B cell (primary cell): Measurements from ENCODE around the gene LMNB1. TPM values are rescaled to one million over a fixed set of nuclear protein-coding genes. Genes with fewer than 3 reads are reported as not detected.

Source experiments
- ATAC-seq: fragments of 200-7000 bp; cut with Tn5 transposase; one replicate; pipeline ENCODE4 v1.10.0; 2021; ENCODE audit warnings: low read depth, mild to moderate bottlenecking, moderate number of reproducible peaks, moderate library complexity
- CTCF ChIA-PET: fragments of 350-600 bp; sonication (Branson Sonifier 250); formaldehyde crosslinking; loops from one replicate; lab custom pipeline; 2021; ENCODE audit warnings: antibody characterized with exemption, inconsistent platforms; lab: Charles Lee
- POLR2A ChIA-PET: fragments of 350-600 bp; sonication (Branson Sonifier 250); formaldehyde crosslinking; loops from one replicate; lab custom pipeline; 2021; ENCODE audit warnings: antibody characterized with exemption; lab: Charles Lee
- DNase-seq: peaks from one replicate; pipeline ENCODE4 v3.0.0; 2013
- H2AFZ ChIP-seq: 2 replicates; pipeline ENCODE4 v1.6.1; 2012; ENCODE audit warnings: mild to moderate bottlenecking, low read depth, low read length; ENCODE audit not compliant: insufficient read depth, poor library complexity, severe bottlenecking
- H3K27ac ChIP-seq, 2 donors: 1 replicate in 1 of 2; 2 replicates in 1 of 2; pipeline ENCODE4 v1.5.1; 2012 to 2013; ENCODE audit warnings: low read length in 2 of 2, mild to moderate bottlenecking in 2 of 2, moderate library complexity in 1 of 2
- H3K27me3 ChIP-seq, 4 experiments: fragments of 200-600 bp in 1 of 4; sonication (generic) in 1 of 4; replicated peaks in 1 of 4; 1 replicate in 2 of 4; 2 replicates in 2 of 4; pipeline versions ENCODE4 v1.6.1 to v1.7.0; 2013 to 2016; ENCODE audit warnings: low read length in 3 of 4, mild to moderate bottlenecking in 2 of 4, mixed read lengths in 1 of 4, moderate library complexity in 1 of 4; ENCODE audit not compliant: insufficient read depth in 4 of 4, control insufficient read depth in 3 of 4; ENCODE audit errors: control extremely low read depth in 1 of 4
- H3K36me3 ChIP-seq, 2 experiments: replicated peaks in 1 of 2; 1 replicate in 1 of 2; 2 replicates in 1 of 2; pipeline versions ENCODE4 v1.6.1 to v1.7.1; 2013; ENCODE audit warnings: low read length in 1 of 2; ENCODE audit not compliant: insufficient read depth in 2 of 2, control insufficient read depth in 1 of 2; ENCODE audit errors: control extremely low read depth in 1 of 2, extremely low read depth in 1 of 2
- H3K4me1 ChIP-seq, 2 donors: fragments of 200-600 bp in 1 of 2; sonication (generic) in 1 of 2; 1 replicate in 1 of 2; 2 replicates in 1 of 2; pipeline versions ENCODE4 v1.5.1 to v1.6.1; 2013 to 2017; ENCODE audit warnings: low read length in 2 of 2; ENCODE audit not compliant: control insufficient read depth in 2 of 2, insufficient read depth in 2 of 2
- H3K4me2 ChIP-seq: replicated peaks from 2 replicates; pipeline ENCODE3; 2012; ENCODE audit warnings: mild to moderate bottlenecking, low read depth, low read length; ENCODE audit not compliant: poor library complexity, severe bottlenecking
- H3K4me3 ChIP-seq, 5 experiments: fragments of 200-600 bp in 1 of 5; sonication (generic) in 1 of 5; 1 replicate in 3 of 5; 2 replicates in 2 of 5; pipeline versions ENCODE4 v1.5.1 to v1.7.0; 2011 to 2016; ENCODE audit warnings: low read length in 4 of 5, mild to moderate bottlenecking in 4 of 5, low read depth in 2 of 5, control low read depth in 1 of 5, moderate library complexity in 1 of 5; ENCODE audit not compliant: insufficient read depth in 1 of 5; ENCODE audit errors: control extremely low read depth in 1 of 5, extremely low read depth in 1 of 5
- H3K79me2 ChIP-seq: fragments of 200-600 bp; sonication (generic); one replicate; pipeline ENCODE4 v1.6.0; 2016; ENCODE audit warnings: low read length; ENCODE audit not compliant: control insufficient read depth, insufficient read depth
- H3K9ac ChIP-seq: fragments of 200-600 bp; sonication (generic); 2 replicates; pipeline ENCODE4 v1.6.1; 2017; ENCODE audit warnings: mild to moderate bottlenecking, low read length, moderate library complexity
- H3K9me3 ChIP-seq, 3 donors: one replicate each; pipeline versions ENCODE4 v1.6.1 to v1.7.1; 2013; ENCODE audit warnings: low read length in 2 of 3; ENCODE audit not compliant: control insufficient read depth in 2 of 3, insufficient read depth in 1 of 3; ENCODE audit errors: control extremely low read depth in 1 of 3
- H4K20me1 ChIP-seq: 2 replicates; pipeline ENCODE4 v1.6.0; 2012; ENCODE audit warnings: mild to moderate bottlenecking, low read length; ENCODE audit not compliant: insufficient read depth, control insufficient read depth, poor library complexity, severe bottlenecking
- H3K27ac Mint-ChIP-seq: one replicate; pipeline ENCODE4 v1.8.0; 2021; ENCODE audit warnings: mixed read lengths
- H3K27me3 Mint-ChIP-seq: one replicate; pipeline ENCODE4 v1.8.0; 2021; ENCODE audit warnings: mixed read lengths
- H3K4me1 Mint-ChIP-seq: one replicate; pipeline ENCODE4 v1.8.0; 2021; ENCODE audit warnings: mixed read lengths
- H3K4me3 Mint-ChIP-seq: one replicate; pipeline ENCODE4 v1.8.0; 2021; ENCODE audit warnings: mixed read lengths
- H3K9me3 Mint-ChIP-seq: one replicate; pipeline ENCODE4 v1.8.0; 2022; ENCODE audit warnings: mixed read lengths; ENCODE audit not compliant: insufficient read depth
- EZH2 ChIP-seq: IDR thresholded peaks from 2 replicates; pipeline ENCODE4 v1.6.1; 2012; ENCODE audit warnings: borderline replicate concordance, low read depth, mild to moderate bottlenecking, moderate library complexity, low read length; ENCODE audit not compliant: insufficient read depth, poor library complexity, severe bottlenecking
- WGBS: methylation state at CpG from one replicate; pipeline ENCODE4 v1.1.5; 2013; ENCODE audit warnings: missing lambda C conversion rate; ENCODE audit not compliant: insufficient coverage; 5-methylcytosine and 5-hydroxymethylcytosine counted together
- intact Hi-C: fragments of 100-400 bp; cut with micrococcal nuclease; formaldehyde crosslinking; loops from one replicate; pipeline ENCODE4 v1.10.0; 2022
- polyA plus RNA-seq: library from polyadenylated mRNA; depleted of rRNA; stranded (reverse); fragments of >200 nt; gene quantifications from 2 replicates; pipeline ENCODE4 v1.2.3, GENCODE V29; 2012
- total RNA-seq, 2 donors: library from RNA; stranded (reverse); fragments of 120-200 nt in 1 of 2; gene quantifications; 1 replicate in 1 of 2; 2 replicates in 1 of 2; pipeline versions ENCODE4 v1.2.3 to v1.2.4, GENCODE V29; 2013 to 2022
- TF ChIP-seq, protein P1 (sequence below): fragments of 200-600 bp; IDR thresholded peaks from one replicate; pipeline ENCODE4 v1.8.0; 2022; ENCODE audit warnings: antibody characterized with exemption, mild to moderate bottlenecking

The LMNB1 gene
- total and polyA plus RNA-seq, 2 donors (not counting 1 experiment from before 2014, with no cell fraction given) = 10.5 to 25.1 TPM

DNA sequence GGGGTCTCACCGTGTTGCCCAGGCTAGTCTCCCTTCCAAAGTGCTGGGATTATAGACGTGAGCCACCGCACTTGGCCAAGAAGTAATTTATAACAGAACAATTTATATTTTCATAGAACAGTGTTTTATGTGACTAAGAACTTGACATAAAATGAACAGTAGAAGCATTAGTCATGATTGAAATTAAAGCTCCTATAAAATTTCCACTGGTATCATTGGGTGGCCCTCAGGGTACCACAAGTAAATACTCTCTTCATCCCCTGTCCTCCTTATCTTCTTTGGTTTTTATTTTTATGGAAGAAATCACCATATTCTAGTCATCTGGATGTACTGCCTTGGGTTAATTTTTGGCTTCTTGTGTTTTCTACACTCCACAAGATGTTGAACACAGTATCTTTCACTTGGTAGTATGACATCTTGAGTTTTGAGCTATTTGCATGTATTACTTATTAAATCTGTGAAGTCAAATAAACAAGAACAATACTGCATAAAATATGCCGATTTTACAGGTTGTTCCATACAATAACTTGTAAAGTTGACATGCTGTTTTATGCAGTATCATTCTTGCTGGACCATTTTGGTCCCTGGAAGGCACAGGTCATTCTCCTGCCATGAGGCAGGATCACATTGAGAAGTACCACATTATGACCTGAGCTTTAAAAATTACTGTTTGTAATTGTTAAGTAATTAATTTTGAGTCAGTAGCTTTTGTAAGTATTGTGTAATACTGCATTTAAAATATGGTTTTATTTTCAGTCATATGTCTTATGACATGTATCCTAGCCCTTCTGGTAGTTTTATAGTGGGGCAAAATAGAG is 24.4 kb downstream of the LMNB1 start:
- CTCF ChIA-PET = interaction anchor here (0.7 to 8.2 kb wide), 11 partner anchors 11 to 254 kb away, joined by 3 to 91 read pairs (median 6); partner anchors contain the start of genes LMNB1 and PHAX
- TF ChIP-seq EZH2 = no peak
- TF ChIP-seq, protein P1, sequence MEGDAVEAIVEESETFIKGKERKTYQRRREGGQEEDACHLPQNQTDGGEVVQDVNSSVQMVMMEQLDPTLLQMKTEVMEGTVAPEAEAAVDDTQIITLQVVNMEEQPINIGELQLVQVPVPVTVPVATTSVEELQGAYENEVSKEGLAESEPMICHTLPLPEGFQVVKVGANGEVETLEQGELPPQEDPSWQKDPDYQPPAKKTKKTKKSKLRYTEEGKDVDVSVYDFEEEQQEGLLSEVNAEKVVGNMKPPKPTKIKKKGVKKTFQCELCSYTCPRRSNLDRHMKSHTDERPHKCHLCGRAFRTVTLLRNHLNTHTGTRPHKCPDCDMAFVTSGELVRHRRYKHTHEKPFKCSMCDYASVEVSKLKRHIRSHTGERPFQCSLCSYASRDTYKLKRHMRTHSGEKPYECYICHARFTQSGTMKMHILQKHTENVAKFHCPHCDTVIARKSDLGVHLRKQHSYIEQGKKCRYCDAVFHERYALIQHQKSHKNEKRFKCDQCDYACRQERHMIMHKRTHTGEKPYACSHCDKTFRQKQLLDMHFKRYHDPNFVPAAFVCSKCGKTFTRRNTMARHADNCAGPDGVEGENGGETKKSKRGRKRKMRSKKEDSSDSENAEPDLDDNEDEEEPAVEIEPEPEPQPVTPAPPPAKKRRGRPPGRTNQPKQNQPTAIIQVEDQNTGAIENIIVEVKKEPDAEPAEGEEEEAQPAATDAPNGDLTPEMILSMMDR = no peak
- H2AFZ ChIP-seq = no peak overlapping the region
- H4K20me1 ChIP-seq = peaks cover 5% of the 10 kb centered on the region
- H3K79me2 ChIP-seq = peaks cover 78% of the 10 kb centered on the region
- H3K9me3 Mint-ChIP-seq = no peaks in the 10 kb centered on the region
- no peak for ATAC-seq
- H3K9ac ChIP-seq = no peak overlapping the region
- POLR2A ChIA-PET = interaction anchor here (0.6 to 1.4 kb wide), 2 partner anchors 23 to 98 kb away, joined by 3 read pairs; no protein-coding TSS in a partner anchor
- H3K4me2 ChIP-seq = no peak overlapping the region
- H3K9me3 ChIP-seq = peaks cover 0 to 4% (median 0%) of the 10 kb centered on the region in 3 donors
- peaks cover 0 to 10% of the 10 kb centered on the region in 2 experiments for H3K36me3 ChIP-seq
- H3K27me3 ChIP-seq = no peaks in the 10 kb centered on the region
- H3K27ac Mint-ChIP-seq = no peak overlapping the region
- H3K27ac ChIP-seq = no peak overlapping the region
- no peak overlapping the region for H3K4me3 Mint-ChIP-seq
- no peak overlapping the region for H3K4me3 ChIP-seq
- H3K4me1 ChIP-seq = peaks cover 0 to 3% of the 10 kb centered on the region in 2 donors
- H3K27me3 Mint-ChIP-seq = no peaks in the 10 kb centered on the region
- DNase-seq = no peak
- intact Hi-C loops = loop anchor here (5.0 to 10.0 kb wide), 2 partner anchors 464 to 513 kb away; no protein-coding TSS in a partner anchor
- peaks cover 33% of the 10 kb centered on the region for H3K4me1 Mint-ChIP-seq
- no CpG with 5 or more reads among the region's 4 CpGs for WGBS

DNA sequence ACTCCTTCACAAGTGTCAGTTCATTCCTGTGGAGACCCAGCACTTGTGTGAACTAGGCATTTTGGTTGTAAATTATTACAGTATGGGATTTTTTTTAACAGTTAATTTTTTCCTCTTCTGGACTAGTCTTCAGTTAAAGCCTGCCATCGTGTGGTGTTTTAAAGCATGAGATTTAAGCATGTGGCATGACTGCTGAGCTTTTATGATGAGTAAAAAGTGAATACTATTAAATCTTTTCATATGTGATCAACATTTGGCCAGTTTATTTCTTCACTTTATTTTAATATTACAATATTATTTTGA is 25.0 kb downstream of the LMNB1 start:
- no peak for ATAC-seq
- no CpG with 5 or more reads among the region's 1 CpG for WGBS
- POLR2A ChIA-PET = interaction anchor here (1.4 kb wide), 1 partner anchor 23 kb away, joined by 3 read pairs; no protein-coding TSS in a partner anchor

More for the DNA sequence above, 25.0 kb downstream of the LMNB1 start:
- CTCF ChIA-PET = interaction anchor here (0.7 to 8.2 kb wide), 11 partner anchors 10 to 255 kb away, joined by 3 to 91 read pairs (median 6); partner anchors contain the start of genes LMNB1 and PHAX
- no peak overlapping the region for H3K4me2 ChIP-seq
- H3K36me3 ChIP-seq = peaks cover 0 to 12% of the 10 kb centered on the region in 2 experiments
- H3K79me2 ChIP-seq = peaks cover 72% of the 10 kb centered on the region
- no peak overlapping the region for H3K4me3 ChIP-seq
- H3K27me3 ChIP-seq = no peaks in the 10 kb centered on the region
- H4K20me1 ChIP-seq = peaks cover 5% of the 10 kb centered on the region
- no peak overlapping the region for H3K27ac ChIP-seq
- peaks cover 0 to 3% of the 10 kb centered on the region in 2 donors for H3K4me1 ChIP-seq
- Mint-ChIP-seq H3K27ac (no peak overlapping the region), H3K27me3 (no peaks in the 10 kb centered on the region), H3K4me3 (no peak overlapping the region), H3K9me3 (no peaks in the 10 kb centered on the region), H3K4me1 (peaks cover 34% of the 10 kb centered on the region)
- no peak overlapping the region for H3K9ac ChIP-seq
- TF ChIP-seq, protein P1 = peak; percentile 69
- TF ChIP-seq EZH2 = no peak
- DNase-seq = peak; percentile 48
- H3K9me3 ChIP-seq = peaks cover 0 to 4% (median 0%) of the 10 kb centered on the region in 3 donors
- H2AFZ ChIP-seq = no peak overlapping the region
- intact Hi-C loops = loop anchor here (1.0 to 10.0 kb wide), 4 partner anchors 126 to 513 kb away; no protein-coding TSS in a partner anchor
